Head of caudate nucleus (tissue), 42 donors: ENCODE measurements around the gene NAALADL2.

Experiments
- DNase-seq, 42 donors: peaks; one replicate each; pipeline versions ENCODE4 v3.0.0 to v3.0.0-alpha.2; 2020 to 2021; ENCODE audit warnings: mixed read lengths in 7 of 42
- intact Hi-C: fragments of 100-400 bp; cut with DNase I; formaldehyde crosslinking; loops from one replicate; pipeline ENCODE4 v1.15.0; 2022

Gene NAALADL2

GRCh38 chr3:175374705-175375104 lies 515.6 kb downstream of the NAALADL2 start:
- DNase-seq, result no peak
- intact Hi-C loops, result no loop called here

- intact Hi-C loops, result no loop called here
- no peak for DNase-seq
These were observed 519.2 kb downstream of the NAALADL2 start for GRCh38 chr3:175378348-175378747.

- no peak for DNase-seq
- intact Hi-C loops, result no loop called here
These were observed 522.6 kb downstream of the NAALADL2 start for GRCh38 chr3:175381685-175382084.

GRCh38 chr3:175383371-175383770 lies 524.2 kb downstream of the NAALADL2 start:
- DNase-seq, result no peak
- intact Hi-C loops, result no loop called here

GRCh38 chr3:175383813-175384212 lies 524.7 kb downstream of the NAALADL2 start:
- DNase-seq, result no peak
- intact Hi-C loops, result no loop called here

- DNase-seq, result no peak
- intact Hi-C loops, result no loop called here
These were observed 525.4 kb downstream of the NAALADL2 start for GRCh38 chr3:175384569-175384968.

- peak in 1 of 42 donors; percentile 3 for DNase-seq
- intact Hi-C loops, result no loop called here
These were observed 527.5 kb downstream of the NAALADL2 start for GRCh38 chr3:175386630-175387029.

GRCh38 chr3:175389560-175389959 lies 530.4 kb downstream of the NAALADL2 start:
- DNase-seq, result no peak
- intact Hi-C loops, result no loop called here

- intact Hi-C loops, result no loop called here
These were observed 532.5 kb downstream of the NAALADL2 start for GRCh38 chr3:175391601-175392000.

GRCh38 chr3:175392653-175393052 lies 533.5 kb downstream of the NAALADL2 start:
- intact Hi-C loops, result no loop called here

More at GRCh38 chr3:175391601-175392000, 532.5 kb downstream of the NAALADL2 start:
- DNase-seq, result no peak

GRCh38 chr3:175397372-175397771 lies 538.2 kb downstream of the NAALADL2 start:
- intact Hi-C loops, result no loop called here
- DNase-seq, result no peak

More at GRCh38 chr3:175392653-175393052, 533.5 kb downstream of the NAALADL2 start:
- no peak for DNase-seq

- DNase-seq, result no peak
- intact Hi-C loops, result no loop called here
These were observed 539.5 kb downstream of the NAALADL2 start for GRCh38 chr3:175398676-175399075.

GRCh38 chr3:175399156-175399840 lies 540.2 kb downstream of the NAALADL2 start:
- DNase-seq, result no peak
- intact Hi-C loops, result no loop called here

- no peak for DNase-seq
- intact Hi-C loops, result no loop called here
These were observed 544.9 kb downstream of the NAALADL2 start for GRCh38 chr3:175404027-175404426.

- intact Hi-C loops, result no loop called here
- DNase-seq, result no peak
These were observed 545.5 kb downstream of the NAALADL2 start for GRCh38 chr3:175404621-175405020.

GRCh38 chr3:175410251-175410650 lies 551.1 kb downstream of the NAALADL2 start:
- intact Hi-C loops, result no loop called here
- no peak for DNase-seq

- intact Hi-C loops, result no loop called here
- no peak for DNase-seq
These were observed 552.3 kb downstream of the NAALADL2 start for GRCh38 chr3:175411405-175411804.

GRCh38 chr3:175411946-175412345 lies 552.8 kb downstream of the NAALADL2 start:
- no peak for DNase-seq
- intact Hi-C loops, result no loop called here

- intact Hi-C loops, result no loop called here
- no peak for DNase-seq
These were observed 554.8 kb downstream of the NAALADL2 start for GRCh38 chr3:175413926-175414325.

- intact Hi-C loops, result no loop called here
- DNase-seq, result no peak
These were observed 557.5 kb downstream of the NAALADL2 start for GRCh38 chr3:175416600-175416999.

- intact Hi-C loops, result no loop called here
- DNase-seq, result no peak
These were observed 558.3 kb downstream of the NAALADL2 start for GRCh38 chr3:175417426-175417825.
